Measurements from ENCODE around the gene SPATA6L. TPM values are rescaled to one million over a fixed set of nuclear protein-coding genes. Genes with fewer than 3 reads are reported as not detected.

Gene SPATA6L
- total RNA-seq, 1 experiment from 2014 or later: 1.8 TPM

DNA sequence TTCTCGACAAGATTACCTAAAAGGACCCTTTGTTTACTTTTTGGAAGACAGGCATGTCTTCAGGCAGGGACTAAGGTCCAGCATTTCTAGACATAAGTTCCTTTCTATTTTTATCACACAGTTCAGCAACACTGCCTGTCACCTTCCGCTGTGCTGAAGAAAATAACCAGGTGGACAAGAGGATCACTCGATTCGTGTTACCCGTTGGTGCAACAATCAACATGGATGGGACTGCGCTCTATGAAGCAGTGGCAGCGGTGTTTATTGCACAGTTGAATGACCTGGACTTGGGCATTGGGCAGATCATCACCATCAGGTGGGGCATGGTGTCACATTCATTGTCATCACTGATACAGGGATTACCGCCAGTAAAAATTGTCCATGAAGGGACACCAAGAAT is 89.8 kb downstream of the SPATA6L start:
- DNase-seq (ENCODE audit: low spot score) (no peak), ATAC-seq (no peak)
- H3K9me3 Mint-ChIP-seq: no peaks in the 10 kb centered on the region
- H3K27ac Mint-ChIP-seq: no peak overlapping the region
- ChIA-PET CTCF (no interaction called here), POLR2A (no interaction called here)
- no peak overlapping the region for H3K4me3 Mint-ChIP-seq
- TF ChIP-seq ATF3 (CRISPR knock-in tag; conservative IDR thresholded peaks at IDR 0.05): no peak
- no peak for TF ChIP-seq ZMAT4 (CRISPR knock-in tag; IDR thresholded peaks at IDR 0.05)
- TF ChIP-seq ZNF423 (CRISPR knock-in tag; IDR thresholded peaks at IDR 0.05): no peak
- TF ChIP-seq, protein P1, sequence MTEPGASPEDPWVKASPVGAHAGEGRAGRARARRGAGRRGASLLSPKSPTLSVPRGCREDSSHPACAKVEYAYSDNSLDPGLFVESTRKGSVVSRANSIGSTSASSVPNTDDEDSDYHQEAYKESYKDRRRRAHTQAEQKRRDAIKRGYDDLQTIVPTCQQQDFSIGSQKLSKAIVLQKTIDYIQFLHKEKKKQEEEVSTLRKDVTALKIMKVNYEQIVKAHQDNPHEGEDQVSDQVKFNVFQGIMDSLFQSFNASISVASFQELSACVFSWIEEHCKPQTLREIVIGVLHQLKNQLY (CRISPR knock-in tag; IDR thresholded peaks at IDR 0.05): no peak
- TF ChIP-seq TCF7 (CRISPR knock-in tag; IDR thresholded peaks at IDR 0.05; ENCODE audit: low read depth): no peak
- peaks cover 9% of the 10 kb centered on the region; the same call in 1 of the 2 replicates for H3K4me1 Mint-ChIP-seq
- H3K27me3 Mint-ChIP-seq (ENCODE audit: low read depth): no peaks in the 10 kb centered on the region
- H3K36me3 Mint-ChIP-seq: peaks cover 7% of the 10 kb centered on the region; the same call in 1 of the 2 replicates

GRCh38 chr9:4575997-4576396 is 90.3 kb downstream of the SPATA6L start:
- H3K27me3 Mint-ChIP-seq (ENCODE audit: low read depth): no peaks in the 10 kb centered on the region
- H3K4me1 Mint-ChIP-seq: peaks cover 9% of the 10 kb centered on the region; the same call in 1 of the 2 replicates
- no peak overlapping the region for H3K4me3 Mint-ChIP-seq
- TF ChIP-seq, protein P2, sequence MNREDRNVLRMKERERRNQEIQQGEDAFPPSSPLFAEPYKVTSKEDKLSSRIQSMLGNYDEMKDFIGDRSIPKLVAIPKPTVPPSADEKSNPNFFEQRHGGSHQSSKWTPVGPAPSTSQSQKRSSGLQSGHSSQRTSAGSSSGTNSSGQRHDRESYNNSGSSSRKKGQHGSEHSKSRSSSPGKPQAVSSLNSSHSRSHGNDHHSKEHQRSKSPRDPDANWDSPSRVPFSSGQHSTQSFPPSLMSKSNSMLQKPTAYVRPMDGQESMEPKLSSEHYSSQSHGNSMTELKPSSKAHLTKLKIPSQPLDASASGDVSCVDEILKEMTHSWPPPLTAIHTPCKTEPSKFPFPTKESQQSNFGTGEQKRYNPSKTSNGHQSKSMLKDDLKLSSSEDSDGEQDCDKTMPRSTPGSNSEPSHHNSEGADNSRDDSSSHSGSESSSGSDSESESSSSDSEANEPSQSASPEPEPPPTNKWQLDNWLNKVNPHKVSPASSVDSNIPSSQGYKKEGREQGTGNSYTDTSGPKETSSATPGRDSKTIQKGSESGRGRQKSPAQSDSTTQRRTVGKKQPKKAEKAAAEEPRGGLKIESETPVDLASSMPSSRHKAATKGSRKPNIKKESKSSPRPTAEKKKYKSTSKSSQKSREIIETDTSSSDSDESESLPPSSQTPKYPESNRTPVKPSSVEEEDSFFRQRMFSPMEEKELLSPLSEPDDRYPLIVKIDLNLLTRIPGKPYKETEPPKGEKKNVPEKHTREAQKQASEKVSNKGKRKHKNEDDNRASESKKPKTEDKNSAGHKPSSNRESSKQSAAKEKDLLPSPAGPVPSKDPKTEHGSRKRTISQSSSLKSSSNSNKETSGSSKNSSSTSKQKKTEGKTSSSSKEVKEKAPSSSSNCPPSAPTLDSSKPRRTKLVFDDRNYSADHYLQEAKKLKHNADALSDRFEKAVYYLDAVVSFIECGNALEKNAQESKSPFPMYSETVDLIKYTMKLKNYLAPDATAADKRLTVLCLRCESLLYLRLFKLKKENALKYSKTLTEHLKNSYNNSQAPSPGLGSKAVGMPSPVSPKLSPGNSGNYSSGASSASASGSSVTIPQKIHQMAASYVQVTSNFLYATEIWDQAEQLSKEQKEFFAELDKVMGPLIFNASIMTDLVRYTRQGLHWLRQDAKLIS (CRISPR knock-in tag; IDR thresholded peaks at IDR 0.05; ENCODE audit: borderline replicate concordance): no peak
- no peak for TF ChIP-seq NFE2L1 (CRISPR knock-in tag; IDR thresholded peaks at IDR 0.05)
- TF ChIP-seq ZNF512 (CRISPR knock-in tag; IDR thresholded peaks at IDR 0.05; ENCODE audit: borderline replicate concordance): no peak
- TF ChIP-seq ZNF396 (CRISPR knock-in tag; IDR thresholded peaks at IDR 0.05; ENCODE audit: borderline replicate concordance): no peak
- TF ChIP-seq GABPB1 (CRISPR knock-in tag; IDR thresholded peaks at IDR 0.05): no peak
- TF ChIP-seq ATF6 (CRISPR knock-in tag; IDR thresholded peaks at IDR 0.05): no peak
- TF ChIP-seq HMGXB4 (CRISPR knock-in tag; IDR thresholded peaks at IDR 0.05): no peak
- TF ChIP-seq ZNF281 (CRISPR knock-in tag; IDR thresholded peaks at IDR 0.05): no peak
- TF ChIP-seq ESRRA (CRISPR knock-in tag; IDR thresholded peaks at IDR 0.05; ENCODE audit: borderline replicate concordance): no peak
- ATAC-seq (no peak), DNase-seq (ENCODE audit: low spot score) (no peak)
- POLR2A ChIA-PET: no interaction called here
- H3K27ac Mint-ChIP-seq: no peak overlapping the region
- H3K9me3 Mint-ChIP-seq: no peaks in the 10 kb centered on the region
- CTCF ChIA-PET: no interaction called here
- H3K36me3 Mint-ChIP-seq: peaks cover 7% of the 10 kb centered on the region; the same call in 1 of the 2 replicates

Data from WTC11 (cell line).